ENCODE measurements around the gene ZFP1.

- no peak for TF ChIP-seq POLR2A (IDR thresholded peaks at IDR 0.05)
- TF ChIP-seq, protein P1, sequence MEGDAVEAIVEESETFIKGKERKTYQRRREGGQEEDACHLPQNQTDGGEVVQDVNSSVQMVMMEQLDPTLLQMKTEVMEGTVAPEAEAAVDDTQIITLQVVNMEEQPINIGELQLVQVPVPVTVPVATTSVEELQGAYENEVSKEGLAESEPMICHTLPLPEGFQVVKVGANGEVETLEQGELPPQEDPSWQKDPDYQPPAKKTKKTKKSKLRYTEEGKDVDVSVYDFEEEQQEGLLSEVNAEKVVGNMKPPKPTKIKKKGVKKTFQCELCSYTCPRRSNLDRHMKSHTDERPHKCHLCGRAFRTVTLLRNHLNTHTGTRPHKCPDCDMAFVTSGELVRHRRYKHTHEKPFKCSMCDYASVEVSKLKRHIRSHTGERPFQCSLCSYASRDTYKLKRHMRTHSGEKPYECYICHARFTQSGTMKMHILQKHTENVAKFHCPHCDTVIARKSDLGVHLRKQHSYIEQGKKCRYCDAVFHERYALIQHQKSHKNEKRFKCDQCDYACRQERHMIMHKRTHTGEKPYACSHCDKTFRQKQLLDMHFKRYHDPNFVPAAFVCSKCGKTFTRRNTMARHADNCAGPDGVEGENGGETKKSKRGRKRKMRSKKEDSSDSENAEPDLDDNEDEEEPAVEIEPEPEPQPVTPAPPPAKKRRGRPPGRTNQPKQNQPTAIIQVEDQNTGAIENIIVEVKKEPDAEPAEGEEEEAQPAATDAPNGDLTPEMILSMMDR (IDR thresholded peaks at IDR 0.05), result no peak
Measured at GRCh38 chr16:75217389-75217851, 69.1 kb downstream of the ZFP1 start.
